Adrenal gland (tissue), 5 donors: ENCODE data around the gene RTP1.

Source experiments
- CTCF ChIP-seq, 6 experiments: fragments of 450-650 bp in 4 of 6; fragments of 200-600 bp in 2 of 6; sonication (generic) in 1 of 6; IDR thresholded peaks; 1 replicate in 5 of 6; 2 replicates in 1 of 6; pipeline versions ENCODE4 v1.5.1 to v1.8.0; 2016 to 2021; ENCODE audit warnings: antibody characterized with exemption in 6 of 6, mild to moderate bottlenecking in 2 of 6, moderate library complexity in 1 of 6
- POLR2A ChIP-seq, 2 donors: fragments of 450-650 bp; IDR thresholded peaks; one replicate each; pipeline ENCODE4 v1.6.1; 2017; ENCODE audit warnings: antibody characterized with exemption in 2 of 2, mild to moderate bottlenecking in 2 of 2, moderate library complexity in 1 of 2
- donor health status: DM: no; HTN: no; CAD: no.

GRCh38 chr3:187242900-187243299, 45.6 kb downstream of the RTP1 start:
- TF ChIP-seq CTCF (IDR thresholded peaks at IDR 0.05) (no peak), POLR2A (IDR thresholded peaks at IDR 0.05) (no peak)
